ENCODE measurements around the gene SNAI3. TPM values are rescaled to one million over a fixed set of nuclear protein-coding genes. Genes with fewer than 3 reads are reported as not detected.

SNAI3 gene
- total RNA-seq, 4 donors from 2014 or later = 0.33 to 1.3 (median 1.3) TPM

GRCh38 chr16:88635671-88636319 is 50.5 kb downstream of the SNAI3 start:
- no peaks in the 10 kb centered on the region for H3K9me3 ChIP-seq
- H3K27me3 ChIP-seq = no peaks in the 10 kb centered on the region
- TF ChIP-seq CTCF (IDR thresholded peaks at IDR 0.05) (no peak), POLR2A (IDR thresholded peaks at IDR 0.05) (no peak)
- H3K36me3 ChIP-seq = peaks cover 16 to 18% of the 10 kb centered on the region in 2 donors
- DNase-seq = no peak
- H3K4me3 ChIP-seq (replicated peaks in 1 of 3) = no peak overlapping the region
- 90 to 93% methylated on average over 9 to 14 of the region's 17 CpGs for WGBS, 2 donors
- intact Hi-C loops (cut with DNase I) = no loop called here
- no peak overlapping the region for H3K27ac ChIP-seq
- H3K4me1 ChIP-seq = peaks cover 0 to 27% of the 10 kb centered on the region in 2 donors

GRCh38 chr16:88634994-88635670 is 51.2 kb downstream of the SNAI3 start:
- peaks cover 19 to 24% of the 10 kb centered on the region in 2 donors for H3K36me3 ChIP-seq
- H3K4me1 ChIP-seq = peaks cover 0 to 27% of the 10 kb centered on the region in 2 donors
- DNase-seq = no peak
- intact Hi-C loops (cut with DNase I) = no loop called here
- TF ChIP-seq CTCF (IDR thresholded peaks at IDR 0.05) (no peak), POLR2A (IDR thresholded peaks at IDR 0.05) (no peak)
- no peak overlapping the region for H3K27ac ChIP-seq
- no peaks in the 10 kb centered on the region for H3K9me3 ChIP-seq
- H3K4me3 ChIP-seq (replicated peaks in 1 of 3) = peak overlapping the region in 1 of 3 donors; percentile 15
- no peaks in the 10 kb centered on the region for H3K27me3 ChIP-seq
- WGBS, 2 donors = 52% methylated on average over 25 to 28 of the region's 28 CpGs

GRCh38 chr16:88634141-88634993 is 51.9 kb downstream of the SNAI3 start:
- H3K27ac ChIP-seq = no peak overlapping the region
- peak; percentile 58 to 61 for DNase-seq
- intact Hi-C loops (cut with DNase I) = no loop called here
- H3K4me3 ChIP-seq (replicated peaks in 1 of 3) = peak overlapping the region in 1 of 3 donors; percentile 15
- H3K36me3 ChIP-seq = peaks cover 25 to 29% of the 10 kb centered on the region in 2 donors
- 19 to 23% methylated on average over 11 to 19 of the region's 82 CpGs for WGBS, 2 donors
- TF ChIP-seq POLR2A (IDR thresholded peaks at IDR 0.05) (no peak), CTCF (IDR thresholded peaks at IDR 0.05) (no peak)
- no peaks in the 10 kb centered on the region for H3K27me3 ChIP-seq
- no peaks in the 10 kb centered on the region for H3K9me3 ChIP-seq
- peaks cover 0 to 23% of the 10 kb centered on the region in 2 donors for H3K4me1 ChIP-seq

GRCh38 chr16:88633684-88634140 is 52.6 kb downstream of the SNAI3 start:
- Histone ChIP-seq H3K4me3 (replicated peaks in 1 of 3) (no peak overlapping the region), H3K36me3 (peaks cover 25 to 29% of the 10 kb centered on the region in 2 donors), H3K27ac (no peak overlapping the region), H3K9me3 (no peaks in the 10 kb centered on the region), H3K4me1 (peaks cover 0 to 17% of the 10 kb centered on the region in 2 donors), H3K27me3 (no peaks in the 10 kb centered on the region)
- DNase-seq = peak; percentile 64 to 73
- intact Hi-C loops (cut with DNase I) = no loop called here
- WGBS, 2 donors = 4 to 13% methylated on average over 5 to 6 of the region's 23 CpGs
- peak in 1 of 6 experiments; percentile 37 for TF ChIP-seq CTCF (IDR thresholded peaks at IDR 0.05)
- no peak for TF ChIP-seq POLR2A (IDR thresholded peaks at IDR 0.05)

Data from thyroid gland (tissue), 4 donors.